ENCODE results near the gene GABRB1. TPM values are rescaled to one million over a fixed set of nuclear protein-coding genes. Genes with fewer than 3 reads are reported as not detected.

GABRB1 gene
- total and polyA plus RNA-seq, 2 experiments from 2014 or later, result 0.26 to 0.97 TPM

DNA sequence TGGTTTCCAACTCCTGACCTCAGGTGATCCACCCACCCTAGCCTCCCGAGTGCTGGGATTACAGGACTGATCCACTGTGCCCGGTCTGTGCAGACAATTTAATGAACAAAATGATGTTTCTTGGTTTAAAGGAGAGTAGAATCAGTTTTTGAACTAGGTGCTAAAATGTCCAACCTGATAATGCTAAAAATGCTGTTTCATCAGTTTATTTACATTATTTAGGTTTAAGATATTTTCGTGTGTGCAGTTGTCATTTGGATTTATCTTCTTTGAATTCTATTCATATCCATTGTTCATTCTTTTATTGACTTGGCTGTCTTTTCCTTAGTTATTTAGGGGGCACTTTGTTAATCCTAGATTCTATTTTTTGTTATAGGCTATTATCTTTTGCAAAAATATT is 18.0 kb upstream of the GABRB1 start (continued):
- TF ChIP-seq, protein P1, sequence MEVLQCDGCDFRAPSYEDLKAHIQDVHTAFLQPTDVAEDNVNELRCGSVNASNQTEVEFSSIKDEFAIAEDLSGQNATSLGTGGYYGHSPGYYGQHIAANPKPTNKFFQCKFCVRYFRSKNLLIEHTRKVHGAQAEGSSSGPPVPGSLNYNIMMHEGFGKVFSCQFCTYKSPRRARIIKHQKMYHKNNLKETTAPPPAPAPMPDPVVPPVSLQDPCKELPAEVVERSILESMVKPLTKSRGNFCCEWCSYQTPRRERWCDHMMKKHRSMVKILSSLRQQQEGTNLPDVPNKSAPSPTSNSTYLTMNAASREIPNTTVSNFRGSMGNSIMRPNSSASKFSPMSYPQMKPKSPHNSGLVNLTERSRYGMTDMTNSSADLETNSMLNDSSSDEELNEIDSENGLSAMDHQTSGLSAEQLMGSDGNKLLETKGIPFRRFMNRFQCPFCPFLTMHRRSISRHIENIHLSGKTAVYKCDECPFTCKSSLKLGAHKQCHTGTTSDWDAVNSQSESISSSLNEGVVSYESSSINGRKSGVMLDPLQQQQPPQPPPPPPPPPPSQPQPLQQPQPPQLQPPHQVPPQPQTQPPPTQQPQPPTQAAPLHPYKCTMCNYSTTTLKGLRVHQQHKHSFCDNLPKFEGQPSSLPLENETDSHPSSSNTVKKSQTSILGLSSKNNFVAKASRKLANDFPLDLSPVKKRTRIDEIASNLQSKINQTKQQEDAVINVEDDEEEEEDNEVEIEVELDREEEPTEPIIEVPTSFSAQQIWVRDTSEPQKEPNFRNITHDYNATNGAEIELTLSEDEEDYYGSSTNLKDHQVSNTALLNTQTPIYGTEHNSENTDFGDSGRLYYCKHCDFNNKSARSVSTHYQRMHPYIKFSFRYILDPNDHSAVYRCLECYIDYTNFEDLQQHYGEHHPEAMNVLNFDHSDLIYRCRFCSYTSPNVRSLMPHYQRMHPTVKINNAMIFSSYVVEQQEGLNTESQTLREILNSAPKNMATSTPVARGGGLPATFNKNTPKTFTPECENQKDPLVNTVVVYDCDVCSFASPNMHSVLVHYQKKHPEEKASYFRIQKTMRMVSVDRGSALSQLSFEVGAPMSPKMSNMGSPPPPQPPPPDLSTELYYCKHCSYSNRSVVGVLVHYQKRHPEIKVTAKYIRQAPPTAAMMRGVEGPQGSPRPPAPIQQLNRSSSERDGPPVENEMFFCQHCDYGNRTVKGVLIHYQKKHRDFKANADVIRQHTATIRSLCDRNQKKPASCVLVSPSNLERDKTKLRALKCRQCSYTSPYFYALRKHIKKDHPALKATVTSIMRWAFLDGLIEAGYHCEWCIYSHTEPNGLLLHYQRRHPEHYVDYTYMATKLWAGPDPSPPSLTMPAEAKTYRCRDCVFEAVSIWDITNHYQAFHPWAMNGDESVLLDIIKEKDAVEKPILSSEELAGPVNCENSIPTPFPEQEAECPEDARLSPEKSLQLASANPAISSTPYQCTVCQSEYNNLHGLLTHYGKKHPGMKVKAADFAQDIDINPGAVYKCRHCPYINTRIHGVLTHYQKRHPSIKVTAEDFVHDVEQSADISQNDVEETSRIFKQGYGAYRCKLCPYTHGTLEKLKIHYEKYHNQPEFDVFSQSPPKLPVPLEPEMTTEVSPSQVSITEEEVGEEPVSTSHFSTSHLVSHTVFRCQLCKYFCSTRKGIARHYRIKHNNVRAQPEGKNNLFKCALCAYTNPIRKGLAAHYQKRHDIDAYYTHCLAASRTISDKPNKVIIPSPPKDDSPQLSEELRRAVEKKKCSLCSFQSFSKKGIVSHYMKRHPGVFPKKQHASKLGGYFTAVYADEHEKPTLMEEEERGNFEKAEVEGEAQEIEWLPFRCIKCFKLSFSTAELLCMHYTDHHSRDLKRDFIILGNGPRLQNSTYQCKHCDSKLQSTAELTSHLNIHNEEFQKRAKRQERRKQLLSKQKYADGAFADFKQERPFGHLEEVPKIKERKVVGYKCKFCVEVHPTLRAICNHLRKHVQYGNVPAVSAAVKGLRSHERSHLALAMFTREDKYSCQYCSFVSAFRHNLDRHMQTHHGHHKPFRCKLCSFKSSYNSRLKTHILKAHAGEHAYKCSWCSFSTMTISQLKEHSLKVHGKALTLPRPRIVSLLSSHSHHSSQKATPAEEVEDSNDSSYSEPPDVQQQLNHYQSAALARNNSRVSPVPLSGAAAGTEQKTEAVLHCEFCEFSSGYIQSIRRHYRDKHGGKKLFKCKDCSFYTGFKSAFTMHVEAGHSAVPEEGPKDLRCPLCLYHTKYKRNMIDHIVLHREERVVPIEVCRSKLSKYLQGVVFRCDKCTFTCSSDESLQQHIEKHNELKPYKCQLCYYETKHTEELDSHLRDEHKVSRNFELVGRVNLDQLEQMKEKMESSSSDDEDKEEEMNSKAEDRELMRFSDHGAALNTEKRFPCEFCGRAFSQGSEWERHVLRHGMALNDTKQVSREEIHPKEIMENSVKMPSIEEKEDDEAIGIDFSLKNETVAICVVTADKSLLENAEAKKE (CRISPR knock-in tag; IDR thresholded peaks at IDR 0.05), result no peak

DNA sequence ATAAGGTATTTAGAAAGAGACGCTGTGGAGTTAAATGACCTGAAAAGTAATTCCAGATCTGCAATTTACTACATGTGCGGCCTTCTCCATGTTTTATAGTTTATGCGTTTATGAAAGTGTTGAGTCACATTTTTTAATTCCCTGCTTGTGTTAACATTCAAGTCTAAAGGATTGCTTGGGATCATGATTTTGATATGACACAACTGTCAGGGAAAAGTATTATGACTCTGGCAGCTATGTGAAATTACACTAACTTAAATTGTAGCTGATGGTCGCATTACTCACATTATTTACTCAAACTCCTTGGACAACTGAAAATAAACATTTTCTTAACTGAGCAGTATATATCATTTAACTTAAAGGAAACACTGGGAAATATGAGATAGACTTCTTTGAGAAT is 14.3 kb upstream of the GABRB1 start:
- DNase-seq (ENCODE audit: low spot score), result no peak
- ATAC-seq, result no peak
- H3K4me3 ChIP-seq, result no peak overlapping the region
- Mint-ChIP-seq H3K4me1 (no peaks in the 10 kb centered on the region), H3K27me3 (ENCODE audit: insufficient read depth, low read depth, poor library complexity) (no peaks in the 10 kb centered on the region), H3K9me3 (no peaks in the 10 kb centered on the region), H3K4me3 (no peak overlapping the region), H3K36me3 (ENCODE audit: low read depth) (no peaks in the 10 kb centered on the region), H3K27ac (no peak overlapping the region)
- no peaks in the 10 kb centered on the region for H3K27me3 ChIP-seq (ENCODE audit: insufficient read depth)
- no peaks in the 10 kb centered on the region for H3K9me2 ChIP-seq (ENCODE audit: insufficient read depth)
- H3F3A ChIP-seq (replicated peaks; ENCODE audit: low read depth), result no peaks in the 10 kb centered on the region
- H3K4me2 ChIP-seq, result no peak overlapping the region
- H3K79me2 ChIP-seq (replicated peaks; ENCODE audit: insufficient read depth), result no peaks in the 10 kb centered on the region
- H4K20me1 ChIP-seq (replicated peaks; ENCODE audit: insufficient read depth), result no peaks in the 10 kb centered on the region
- no peaks in the 10 kb centered on the region for H3K4me1 ChIP-seq (ENCODE audit: insufficient read depth)
- no peak overlapping the region for H3K27ac ChIP-seq (ENCODE audit: low read depth)
- H3K36me3 ChIP-seq (ENCODE audit: insufficient read depth), result no peaks in the 10 kb centered on the region
- no peak overlapping the region for H2AFZ ChIP-seq
- TF ChIP-seq, protein P2, sequence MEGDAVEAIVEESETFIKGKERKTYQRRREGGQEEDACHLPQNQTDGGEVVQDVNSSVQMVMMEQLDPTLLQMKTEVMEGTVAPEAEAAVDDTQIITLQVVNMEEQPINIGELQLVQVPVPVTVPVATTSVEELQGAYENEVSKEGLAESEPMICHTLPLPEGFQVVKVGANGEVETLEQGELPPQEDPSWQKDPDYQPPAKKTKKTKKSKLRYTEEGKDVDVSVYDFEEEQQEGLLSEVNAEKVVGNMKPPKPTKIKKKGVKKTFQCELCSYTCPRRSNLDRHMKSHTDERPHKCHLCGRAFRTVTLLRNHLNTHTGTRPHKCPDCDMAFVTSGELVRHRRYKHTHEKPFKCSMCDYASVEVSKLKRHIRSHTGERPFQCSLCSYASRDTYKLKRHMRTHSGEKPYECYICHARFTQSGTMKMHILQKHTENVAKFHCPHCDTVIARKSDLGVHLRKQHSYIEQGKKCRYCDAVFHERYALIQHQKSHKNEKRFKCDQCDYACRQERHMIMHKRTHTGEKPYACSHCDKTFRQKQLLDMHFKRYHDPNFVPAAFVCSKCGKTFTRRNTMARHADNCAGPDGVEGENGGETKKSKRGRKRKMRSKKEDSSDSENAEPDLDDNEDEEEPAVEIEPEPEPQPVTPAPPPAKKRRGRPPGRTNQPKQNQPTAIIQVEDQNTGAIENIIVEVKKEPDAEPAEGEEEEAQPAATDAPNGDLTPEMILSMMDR (conservative IDR thresholded peaks at IDR 0.05; ENCODE audit: low read depth in 2 of 2), result no peak
- TF ChIP-seq POLR2AphosphoS5 (IDR thresholded peaks at IDR 0.05; ENCODE audit: low read depth) (no peak), JUNB (IDR thresholded peaks at IDR 0.05; ENCODE audit: unreplicated experiment) (no peak), CREB1 (CRISPR knock-in tag; IDR thresholded peaks at IDR 0.05; ENCODE audit: low read depth) (no peak), ZNF331 (CRISPR knock-in tag; IDR thresholded peaks at IDR 0.05; ENCODE audit: low read depth) (no peak), EZH2phosphoT487 (IDR thresholded peaks at IDR 0.05; ENCODE audit: unreplicated experiment) (no peak), STAT1 (IDR thresholded peaks at IDR 0.05; ENCODE audit: unreplicated experiment) (no peak)
- TF ChIP-seq, protein P3, sequence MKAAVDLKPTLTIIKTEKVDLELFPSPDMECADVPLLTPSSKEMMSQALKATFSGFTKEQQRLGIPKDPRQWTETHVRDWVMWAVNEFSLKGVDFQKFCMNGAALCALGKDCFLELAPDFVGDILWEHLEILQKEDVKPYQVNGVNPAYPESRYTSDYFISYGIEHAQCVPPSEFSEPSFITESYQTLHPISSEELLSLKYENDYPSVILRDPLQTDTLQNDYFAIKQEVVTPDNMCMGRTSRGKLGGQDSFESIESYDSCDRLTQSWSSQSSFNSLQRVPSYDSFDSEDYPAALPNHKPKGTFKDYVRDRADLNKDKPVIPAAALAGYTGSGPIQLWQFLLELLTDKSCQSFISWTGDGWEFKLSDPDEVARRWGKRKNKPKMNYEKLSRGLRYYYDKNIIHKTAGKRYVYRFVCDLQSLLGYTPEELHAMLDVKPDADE (IDR thresholded peaks at IDR 0.05), result no peak

Data from GM23338 (cell line).